ENCODE results near the gene CELF2.

DNA sequence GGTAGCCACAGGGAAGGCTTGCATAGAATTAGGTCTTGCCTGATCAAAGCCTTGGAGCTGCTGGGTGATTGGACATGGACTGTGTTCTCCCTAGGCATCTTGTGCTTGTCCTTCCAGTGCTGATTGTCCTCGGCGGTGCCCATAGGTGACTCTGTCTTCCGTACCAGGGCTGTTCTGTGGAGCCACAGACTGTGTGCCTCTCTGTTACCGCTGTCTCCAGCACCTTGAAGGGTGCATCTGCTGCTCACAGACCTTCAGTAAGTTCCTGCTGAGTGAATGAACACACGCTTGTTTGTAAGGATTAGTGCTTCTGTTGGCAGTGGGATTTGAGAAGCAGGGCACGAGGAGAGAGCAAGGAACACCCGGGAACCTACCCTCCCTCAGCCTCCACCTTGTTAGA lies 116.7 kb downstream of the CELF2 start:
- TF ChIP-seq, protein P1, sequence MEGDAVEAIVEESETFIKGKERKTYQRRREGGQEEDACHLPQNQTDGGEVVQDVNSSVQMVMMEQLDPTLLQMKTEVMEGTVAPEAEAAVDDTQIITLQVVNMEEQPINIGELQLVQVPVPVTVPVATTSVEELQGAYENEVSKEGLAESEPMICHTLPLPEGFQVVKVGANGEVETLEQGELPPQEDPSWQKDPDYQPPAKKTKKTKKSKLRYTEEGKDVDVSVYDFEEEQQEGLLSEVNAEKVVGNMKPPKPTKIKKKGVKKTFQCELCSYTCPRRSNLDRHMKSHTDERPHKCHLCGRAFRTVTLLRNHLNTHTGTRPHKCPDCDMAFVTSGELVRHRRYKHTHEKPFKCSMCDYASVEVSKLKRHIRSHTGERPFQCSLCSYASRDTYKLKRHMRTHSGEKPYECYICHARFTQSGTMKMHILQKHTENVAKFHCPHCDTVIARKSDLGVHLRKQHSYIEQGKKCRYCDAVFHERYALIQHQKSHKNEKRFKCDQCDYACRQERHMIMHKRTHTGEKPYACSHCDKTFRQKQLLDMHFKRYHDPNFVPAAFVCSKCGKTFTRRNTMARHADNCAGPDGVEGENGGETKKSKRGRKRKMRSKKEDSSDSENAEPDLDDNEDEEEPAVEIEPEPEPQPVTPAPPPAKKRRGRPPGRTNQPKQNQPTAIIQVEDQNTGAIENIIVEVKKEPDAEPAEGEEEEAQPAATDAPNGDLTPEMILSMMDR (IDR thresholded peaks at IDR 0.05 in 8 of 11, conservative IDR thresholded peaks at IDR 0.05 in 3 of 11): no peak
- TF ChIP-seq POLR2A (IDR thresholded peaks at IDR 0.05) (no peak), POLR2AphosphoS5 (IDR thresholded peaks at IDR 0.05) (no peak)

Measured in spleen (tissue), 7 donors.